ENCODE measurements around the gene RPL37A.

Gene RPL37A

DNA sequence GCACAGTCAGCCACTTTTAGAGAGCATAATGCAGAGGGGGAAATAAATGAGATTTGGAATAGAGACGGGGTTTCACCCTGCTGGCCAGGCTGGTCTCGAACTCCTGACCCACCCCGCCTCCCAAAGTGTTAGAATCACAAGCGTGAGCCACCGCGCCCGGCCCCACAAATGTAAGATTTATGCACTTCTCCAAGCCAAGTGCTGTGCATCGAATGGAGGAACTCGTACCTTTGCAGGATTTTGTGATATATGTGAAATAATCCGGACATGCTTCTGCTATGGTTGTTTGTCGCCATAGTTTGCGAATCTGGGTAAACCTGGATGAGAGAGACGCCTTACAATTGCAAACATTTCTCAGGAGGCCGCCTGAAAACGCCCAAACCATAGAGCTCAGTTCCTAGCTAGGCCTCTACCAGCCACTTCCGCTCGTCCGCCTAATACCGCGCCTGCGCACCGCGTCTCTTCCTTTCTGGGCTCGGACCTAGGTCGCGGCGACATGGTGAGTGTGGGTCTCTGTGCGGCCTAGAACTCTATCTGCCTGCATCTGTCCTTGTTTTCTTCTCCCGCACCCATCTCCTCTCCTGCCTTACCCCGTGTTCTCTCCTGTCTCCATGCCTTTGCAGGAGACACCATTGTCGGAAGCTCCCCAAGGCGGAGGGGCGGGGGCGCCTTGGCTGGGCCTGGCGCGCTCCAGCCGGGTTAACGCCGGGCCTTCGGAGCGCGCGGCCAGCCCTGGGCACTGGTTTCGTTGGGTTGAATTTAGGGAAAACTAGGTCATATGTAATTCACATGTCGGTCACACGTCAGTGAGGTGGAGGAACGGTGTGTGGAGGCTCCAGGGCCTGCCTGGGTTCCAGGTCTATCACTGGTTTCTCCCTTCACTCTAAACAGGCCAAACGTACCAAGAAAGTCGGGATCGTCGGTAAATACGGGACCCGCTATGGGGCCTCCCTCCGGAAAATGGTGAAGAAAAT, at the start of gene RPL37A:
RPL37A (plus strand) TSS at position 466 of the 974 bp plus-strand sequence; CDS start at position 497, 31 bp downstream.
- DNase-seq (ENCODE audit: low read depth): peak; percentile 87

DNA sequence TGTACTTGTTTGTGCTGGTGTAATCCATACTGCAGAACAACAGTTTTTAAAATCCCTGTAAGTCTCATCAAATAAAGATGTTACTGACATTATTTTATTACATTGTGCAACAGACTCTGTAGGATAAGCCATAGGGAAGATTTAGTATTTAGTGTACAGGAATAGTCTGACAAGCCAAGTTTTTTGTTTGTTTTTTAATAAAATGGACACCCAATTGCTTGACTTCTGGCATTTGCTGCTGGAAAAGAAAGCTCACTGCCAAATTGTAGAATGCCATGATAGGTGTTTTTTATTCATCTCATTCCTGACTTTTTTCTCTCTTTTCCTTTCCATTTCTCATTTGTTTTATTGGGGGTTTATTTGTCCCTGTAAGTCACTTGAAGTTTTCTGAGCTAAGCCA, 48.3 kb upstream of the RPL37A start:
- no peak for DNase-seq (ENCODE audit: low read depth)

DNA sequence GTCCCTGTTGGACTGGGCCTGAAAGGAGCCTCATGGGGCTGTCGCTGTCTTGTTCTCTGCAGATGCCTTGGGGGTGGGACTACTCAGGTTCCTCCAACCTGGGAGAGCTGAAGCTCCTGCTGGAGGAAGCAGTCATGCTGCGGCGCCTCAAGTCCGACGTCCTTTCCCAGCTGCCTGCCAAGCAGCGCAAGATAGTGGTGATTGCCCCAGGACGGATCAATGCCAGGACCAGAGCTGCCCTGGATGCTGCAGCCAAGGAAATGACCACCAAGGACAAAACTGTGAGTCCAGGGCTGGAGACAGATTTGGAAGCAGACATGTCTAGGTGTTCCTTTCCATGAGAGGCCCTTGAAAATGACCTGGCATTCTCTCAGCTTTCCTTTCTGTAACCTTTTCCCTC, 47.9 kb upstream of the RPL37A start:
- no peak for DNase-seq (ENCODE audit: low read depth)

DNA sequence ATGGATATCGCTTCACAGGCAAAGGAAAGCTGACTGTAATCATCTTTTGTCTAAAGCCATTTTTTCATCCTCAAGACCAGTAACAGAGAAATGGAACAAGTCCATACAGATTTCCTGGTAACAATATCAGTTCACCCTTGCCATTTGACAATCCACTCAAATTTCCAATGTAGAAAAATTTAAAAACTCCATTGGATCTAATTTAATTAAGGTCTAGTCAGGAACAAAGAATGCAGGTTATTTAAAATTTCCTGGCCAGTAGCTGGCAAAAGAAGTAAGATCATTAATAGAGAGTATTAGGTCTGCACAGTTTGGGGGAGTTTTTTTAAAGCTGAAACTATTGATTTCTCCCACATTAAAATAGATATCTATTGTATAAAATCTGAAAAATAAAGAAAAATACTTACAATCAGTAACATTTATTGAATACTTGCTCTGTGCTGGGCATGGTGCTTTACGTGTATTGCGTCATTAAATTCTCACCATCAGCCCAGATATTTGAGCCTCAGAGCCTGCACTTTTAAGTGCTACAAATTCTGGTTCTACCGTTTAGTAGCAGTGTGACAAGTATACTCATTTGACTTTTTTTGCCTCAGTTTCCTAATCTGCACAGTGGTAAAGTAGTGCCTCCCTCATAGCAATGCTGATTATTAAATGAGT, 44.6 kb upstream of the RPL37A start:
- no peak for DNase-seq (ENCODE audit: low read depth)

DNA sequence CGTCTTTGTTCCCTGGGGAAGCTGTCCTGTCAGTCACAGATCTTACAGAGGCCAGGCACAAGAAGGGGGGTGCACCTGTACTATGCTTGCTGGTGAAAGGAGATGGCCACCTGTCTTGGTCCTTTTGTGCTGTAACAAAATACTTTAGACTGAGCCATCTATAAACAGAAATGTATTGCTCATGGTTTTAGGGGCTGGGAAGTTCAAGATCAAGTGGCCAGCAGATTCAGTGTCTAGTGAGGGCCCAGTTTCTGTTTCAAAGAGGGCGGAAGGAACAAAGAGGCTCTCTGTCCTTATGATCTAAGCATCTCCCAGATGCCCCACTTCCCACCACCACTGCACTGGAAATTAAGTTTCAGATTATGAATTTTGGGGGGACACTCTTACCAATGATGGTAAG, 35.5 kb upstream of the RPL37A start:
- DNase-seq (ENCODE audit: low read depth): no peak

DNA sequence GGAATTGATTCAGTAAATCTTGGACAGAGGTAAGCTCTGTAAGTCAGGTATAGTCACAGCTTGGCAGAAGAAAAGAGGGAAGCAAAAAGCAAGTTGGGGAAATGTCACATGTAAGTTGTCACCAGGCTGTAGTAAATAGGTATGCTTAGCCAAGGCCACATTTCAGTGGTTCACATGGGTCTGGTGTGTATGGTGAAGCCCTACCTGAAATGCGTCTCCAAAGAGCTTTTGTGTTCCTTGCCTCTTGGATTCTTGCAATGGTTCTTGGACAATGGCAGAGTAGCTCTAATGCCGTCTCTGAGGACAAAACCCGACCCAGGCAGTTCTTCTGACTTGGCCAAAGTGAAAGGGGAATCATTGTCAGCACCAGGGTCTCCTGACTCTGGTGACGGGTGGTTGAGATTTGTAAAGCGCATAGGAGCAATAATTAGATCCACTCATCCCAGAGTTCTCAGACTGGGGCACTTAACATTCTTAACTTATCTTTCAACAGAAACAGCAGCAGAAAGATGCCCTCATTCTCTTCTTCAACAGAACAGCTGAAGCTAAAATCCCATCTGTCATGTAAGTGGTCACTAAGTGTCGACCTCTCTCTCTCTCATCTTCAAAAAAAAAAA, 34.4 kb upstream of the RPL37A start:
- no peak for DNase-seq (ENCODE audit: low read depth)

DNA sequence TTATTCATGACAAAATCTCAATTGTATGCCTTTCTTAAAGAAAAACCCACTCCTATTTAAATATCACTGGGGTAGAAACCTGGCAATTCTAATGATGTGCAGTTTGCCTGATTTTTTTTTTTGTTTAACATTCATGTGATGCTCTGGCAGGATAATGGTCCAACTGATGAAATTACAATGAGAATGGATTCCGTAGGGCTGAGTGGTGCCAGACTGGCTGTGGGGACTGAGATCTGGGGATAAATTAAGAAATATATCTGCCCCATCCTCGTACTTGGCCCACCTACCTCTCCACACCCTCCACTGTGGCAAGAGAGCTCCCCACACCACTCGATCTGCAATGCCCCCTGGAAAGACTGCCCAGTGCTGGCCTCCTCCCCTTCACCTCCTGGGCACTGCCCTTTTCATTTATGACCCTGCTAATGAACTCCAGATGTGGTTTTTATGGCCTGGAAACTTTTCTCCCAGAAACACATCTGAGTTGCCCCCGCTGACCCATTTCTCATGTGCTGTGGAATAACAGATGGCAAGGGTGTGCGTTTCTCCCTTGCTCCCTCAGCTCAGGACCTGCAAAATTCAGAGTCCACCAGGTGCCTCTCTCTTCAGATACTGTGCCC, 33.0 kb upstream of the RPL37A start:
- DNase-seq (ENCODE audit: low read depth): no peak

DNA sequence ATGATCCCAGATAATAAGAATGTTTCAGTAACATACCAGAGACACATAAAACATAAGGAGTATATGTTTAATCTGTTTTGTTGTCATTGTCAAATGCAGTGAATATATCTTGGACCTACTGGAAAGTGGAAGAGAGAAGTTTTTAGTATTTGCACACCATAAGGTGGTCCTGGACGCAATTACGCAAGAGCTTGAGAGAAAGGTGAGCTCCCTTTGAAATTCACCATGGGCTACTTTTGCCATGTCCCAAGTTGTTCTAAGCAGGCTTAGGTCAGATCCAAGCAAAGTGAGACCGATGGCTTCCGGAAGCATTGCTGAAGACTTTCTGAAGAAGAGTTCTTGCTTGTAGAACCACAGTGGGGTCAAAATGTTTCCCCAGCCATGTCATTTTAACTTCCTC, 30.8 kb upstream of the RPL37A start:
- DNase-seq (ENCODE audit: low read depth): no peak

DNA sequence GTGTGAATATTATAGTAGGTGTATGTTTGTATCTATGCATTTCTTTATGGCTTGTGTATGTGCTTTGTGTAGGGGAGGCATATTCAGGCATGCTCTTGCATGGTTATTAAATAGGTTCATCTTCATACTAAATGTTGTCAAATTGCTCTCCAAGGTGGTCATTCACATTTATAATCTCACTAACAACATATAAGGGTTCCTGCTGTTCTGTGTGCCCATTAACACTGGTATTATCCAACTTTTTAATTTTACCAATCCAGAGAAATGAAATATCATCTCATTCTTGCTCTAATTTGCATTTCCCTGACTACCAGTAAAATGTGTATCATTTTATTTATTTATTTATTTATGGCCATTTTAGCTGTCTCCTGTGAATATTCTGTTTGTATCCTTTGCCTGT, 29.0 kb upstream of the RPL37A start:
- no peak for DNase-seq (ENCODE audit: low read depth)

DNA sequence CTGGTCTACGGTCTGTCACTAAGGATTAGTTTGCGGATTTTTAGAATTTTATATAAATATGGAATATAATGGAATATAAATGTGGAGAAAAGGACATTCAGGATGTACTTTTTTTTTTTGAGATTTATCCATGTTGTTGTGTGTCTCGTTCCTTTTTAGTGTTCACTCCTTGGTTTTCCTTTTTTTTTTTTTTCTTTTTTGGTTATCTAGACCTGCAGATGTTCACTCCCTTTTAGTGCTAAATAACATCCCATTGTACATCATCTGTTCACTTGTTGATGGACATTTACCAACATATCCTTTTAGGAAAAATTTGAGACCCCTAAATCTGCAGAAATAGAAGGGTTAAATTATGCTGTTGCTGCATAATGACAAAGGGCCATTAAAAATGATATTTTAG, 25.5 kb upstream of the RPL37A start:
- no peak for DNase-seq (ENCODE audit: low read depth)

DNA sequence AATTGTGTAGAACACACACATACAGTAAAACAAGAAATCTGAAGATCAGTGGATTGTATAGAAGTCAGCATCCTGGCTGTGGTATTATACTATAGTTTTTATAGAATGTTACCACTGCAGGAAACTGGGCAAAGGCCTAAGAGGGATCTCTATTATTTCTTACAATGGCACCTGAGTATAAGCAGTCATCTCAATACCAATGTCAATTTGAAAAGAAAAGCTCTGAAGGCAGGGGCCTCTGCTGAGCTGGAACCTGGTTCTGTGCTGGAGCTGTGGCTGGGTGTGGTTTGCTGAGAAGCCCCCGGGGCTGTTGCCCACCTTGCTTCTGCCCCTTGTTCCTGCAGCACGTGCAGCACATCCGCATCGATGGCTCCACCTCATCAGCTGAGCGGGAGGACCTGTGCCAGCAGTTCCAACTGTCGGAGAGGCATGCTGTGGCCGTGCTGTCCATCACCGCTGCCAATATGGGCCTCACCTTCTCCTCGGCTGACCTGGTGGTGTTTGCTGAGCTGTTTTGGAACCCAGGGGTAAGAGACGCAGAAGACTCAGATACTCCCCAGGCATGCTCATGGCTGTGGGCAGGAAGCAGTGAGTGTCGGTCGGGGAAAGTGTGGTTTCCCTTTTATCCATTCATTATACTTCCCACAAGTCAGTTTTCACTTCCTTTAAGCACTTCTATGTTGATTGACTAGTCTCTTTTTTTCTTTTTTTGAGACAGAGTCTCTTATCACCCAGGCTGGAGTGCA, 23.5 kb upstream of the RPL37A start:
- DNase-seq (ENCODE audit: low read depth): no peak

DNA sequence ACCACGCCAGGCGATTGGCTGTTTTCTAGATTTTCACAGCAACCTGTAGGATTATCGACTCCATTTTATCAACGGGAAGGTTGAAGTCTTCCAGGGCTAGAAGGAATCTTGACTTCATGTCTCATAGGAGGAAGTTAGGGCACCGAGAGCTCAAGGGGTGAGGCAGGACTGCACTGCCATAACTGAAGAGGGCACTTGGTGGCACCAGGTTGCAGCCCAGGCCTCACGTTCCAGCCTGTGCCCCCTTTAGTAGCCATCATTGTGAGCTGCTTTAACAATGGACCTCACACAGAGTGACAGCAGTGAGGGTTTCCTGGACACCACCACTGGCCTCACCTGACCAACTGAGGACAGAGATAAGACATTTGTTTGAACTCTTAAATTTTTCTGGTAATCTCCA, 22.9 kb upstream of the RPL37A start:
- DNase-seq (ENCODE audit: low read depth): no peak

DNA sequence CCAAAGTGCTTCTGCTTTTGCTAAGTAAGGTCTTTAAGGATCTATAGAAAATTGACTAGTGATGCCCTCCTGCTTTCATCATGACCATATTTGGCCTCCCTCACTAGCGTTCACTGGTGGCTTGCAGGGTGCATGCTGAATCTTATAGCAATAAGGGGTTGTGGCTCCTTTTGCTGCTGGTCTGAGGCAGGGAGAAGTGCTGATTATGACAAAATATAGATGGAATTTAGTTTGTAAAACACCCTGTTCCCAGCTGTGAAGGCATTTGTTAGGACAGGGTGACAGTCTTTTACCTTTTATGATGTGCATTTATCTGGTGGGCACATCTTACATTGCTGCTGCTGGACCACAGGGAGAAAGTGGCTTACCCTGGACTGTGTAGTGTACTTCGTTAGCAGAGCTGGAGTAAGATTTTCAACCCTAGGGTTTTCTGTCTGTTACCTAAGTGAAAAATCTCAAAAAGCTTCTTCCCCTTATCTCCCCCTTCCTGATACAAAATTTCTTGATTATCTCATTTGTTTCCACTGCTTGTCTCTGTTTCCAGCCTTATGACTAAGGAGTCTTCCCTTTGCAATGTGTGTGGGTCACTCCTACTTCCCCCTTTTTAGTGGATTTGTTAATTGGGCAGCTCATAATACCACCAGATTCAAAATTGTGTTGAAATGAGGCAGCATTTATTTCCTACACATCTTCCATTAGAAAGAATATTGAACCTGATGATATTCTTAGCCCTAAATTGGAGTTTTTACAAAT, 21.2 kb upstream of the RPL37A start:
- DNase-seq (ENCODE audit: low read depth): no peak

DNA sequence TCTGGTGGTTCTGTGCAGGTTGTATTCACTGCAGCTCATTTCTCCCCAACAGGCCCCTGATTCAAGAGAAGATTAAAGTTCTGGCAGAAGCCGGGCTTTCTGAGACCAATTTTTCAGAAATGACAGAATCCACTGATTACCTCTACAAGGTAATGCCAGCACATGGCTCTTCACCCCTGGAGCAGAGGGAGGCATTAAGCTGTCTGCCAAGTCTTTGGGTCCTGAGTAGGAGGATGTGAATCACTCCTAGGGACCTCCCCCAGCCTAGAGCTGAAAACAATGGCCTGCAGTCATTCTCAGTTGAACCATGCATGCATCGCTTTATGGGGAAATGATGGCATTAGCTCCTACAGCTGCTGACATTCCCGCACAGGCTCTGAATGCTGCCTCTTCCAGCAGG, 20.5 kb upstream of the RPL37A start:
- DNase-seq (ENCODE audit: low read depth): no peak

DNA sequence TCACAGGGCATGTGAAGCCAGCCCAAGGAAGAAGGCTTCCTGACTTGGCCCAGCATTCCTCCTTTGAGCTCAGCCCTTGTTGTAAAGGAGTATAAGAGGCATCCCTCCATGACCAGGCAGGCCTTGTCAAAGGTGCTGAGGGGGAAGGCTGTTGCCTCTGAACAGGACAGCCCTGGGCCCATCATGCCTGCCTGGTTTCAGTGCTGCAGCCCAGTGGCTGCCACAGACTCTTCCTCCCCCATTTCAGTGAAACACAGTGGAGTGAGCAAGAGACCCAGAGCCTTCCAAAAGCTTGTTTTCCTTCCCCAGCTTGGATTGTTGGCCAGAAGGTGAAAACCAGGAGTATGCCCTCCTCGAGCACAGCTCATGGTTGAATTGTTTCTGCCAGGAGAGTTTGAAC, 19.9 kb upstream of the RPL37A start:
- no peak for DNase-seq (ENCODE audit: low read depth)

DNA sequence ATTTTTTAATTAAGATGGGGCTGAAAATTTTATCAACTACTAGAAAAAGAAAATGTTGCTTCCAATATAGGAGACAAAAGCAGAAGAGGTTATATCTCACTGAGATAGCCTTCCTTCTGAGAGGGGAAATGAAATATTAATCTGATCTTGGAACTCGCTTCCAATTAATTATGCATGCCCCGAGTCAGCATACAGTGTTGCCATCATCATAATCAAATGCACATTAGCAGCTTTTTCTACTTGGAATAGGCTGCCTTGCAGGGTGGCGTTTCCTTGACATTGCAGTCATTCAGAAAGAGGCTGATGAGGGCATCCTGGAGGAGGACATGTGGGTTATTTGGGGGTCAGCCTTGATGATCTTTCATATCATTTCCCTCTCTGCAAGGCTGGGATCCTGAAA, 18.4 kb upstream of the RPL37A start:
- no peak for DNase-seq (ENCODE audit: low read depth)

DNA sequence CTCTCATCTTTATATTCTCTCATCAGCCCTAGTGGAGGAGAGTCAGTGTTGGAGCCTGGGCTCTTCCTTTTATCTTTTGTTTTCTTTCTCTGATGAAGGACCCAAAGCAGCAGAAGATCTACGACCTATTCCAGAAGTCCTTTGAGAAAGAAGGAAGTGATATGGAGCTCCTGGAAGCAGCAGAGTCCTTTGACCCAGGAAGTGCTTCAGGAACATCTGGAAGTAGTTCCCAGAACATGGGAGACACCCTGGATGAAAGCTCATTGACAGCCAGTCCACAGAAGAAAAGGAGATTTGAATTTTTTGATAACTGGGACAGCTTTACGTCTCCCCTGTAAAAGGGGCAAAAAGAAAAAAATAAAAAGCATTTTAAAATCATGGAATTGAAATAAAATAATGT, 16.0 kb upstream of the RPL37A start:
- no peak for DNase-seq (ENCODE audit: low read depth)

DNA sequence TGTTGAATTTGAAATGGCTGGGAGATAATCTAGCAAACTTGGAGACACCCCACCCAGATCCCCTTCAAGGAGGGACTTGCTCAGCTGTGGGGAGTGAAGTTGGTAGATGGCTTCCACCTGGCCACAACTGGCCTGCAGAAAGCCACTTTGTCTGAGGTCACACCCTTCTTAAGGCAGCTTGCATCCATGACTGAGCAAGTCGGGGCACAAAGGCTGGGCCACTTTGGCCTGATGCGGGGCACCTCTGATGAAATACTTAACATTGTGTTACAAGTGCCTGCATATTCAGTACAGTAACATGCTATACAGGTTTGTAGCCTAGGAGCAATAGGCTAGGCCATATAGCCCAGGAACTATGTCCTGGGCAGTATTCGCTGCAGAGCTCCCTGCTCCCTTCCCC, 13.4 kb upstream of the RPL37A start:
- DNase-seq (ENCODE audit: low read depth): no peak

DNA sequence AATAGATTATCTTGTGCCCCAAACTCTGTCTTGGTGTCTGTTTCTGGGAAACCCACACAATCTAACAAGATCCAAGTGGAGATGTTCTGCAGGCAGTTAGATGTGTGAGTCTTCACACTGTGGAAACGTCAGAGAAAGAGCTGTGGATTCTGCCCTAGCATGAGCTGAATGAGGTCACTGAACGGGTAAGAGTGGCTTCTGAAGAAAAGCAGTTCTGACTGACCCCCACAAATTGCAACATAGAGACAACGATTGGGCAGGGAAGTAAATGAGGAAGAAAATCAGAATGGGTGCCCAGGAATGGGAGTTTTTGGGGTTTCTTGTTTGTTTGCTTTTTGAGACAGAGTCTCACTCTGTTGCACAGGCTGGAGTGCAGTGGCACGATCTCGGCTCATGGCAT, 12.9 kb upstream of the RPL37A start:
- DNase-seq (ENCODE audit: low read depth): no peak

DNA sequence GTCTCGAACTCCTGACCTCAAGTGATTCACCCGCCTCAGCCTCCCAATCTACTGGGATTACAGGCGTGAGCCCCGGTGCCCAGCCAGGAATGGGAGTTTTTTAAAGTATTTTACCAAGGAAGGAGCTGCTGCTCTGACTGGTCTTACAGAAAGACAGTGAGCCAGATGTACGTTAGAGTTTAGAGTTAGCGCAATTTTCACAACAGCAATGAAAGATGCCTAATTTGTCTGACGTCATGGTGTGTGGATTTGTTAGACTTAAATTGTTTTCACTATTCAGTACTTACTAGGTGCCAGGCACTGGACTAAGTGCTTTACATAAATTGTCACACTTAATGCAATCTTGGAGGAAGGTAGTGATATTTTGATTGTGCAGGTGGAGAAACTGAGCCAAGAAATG, 12.4 kb upstream of the RPL37A start:
- no peak for DNase-seq (ENCODE audit: low read depth)

DNA sequence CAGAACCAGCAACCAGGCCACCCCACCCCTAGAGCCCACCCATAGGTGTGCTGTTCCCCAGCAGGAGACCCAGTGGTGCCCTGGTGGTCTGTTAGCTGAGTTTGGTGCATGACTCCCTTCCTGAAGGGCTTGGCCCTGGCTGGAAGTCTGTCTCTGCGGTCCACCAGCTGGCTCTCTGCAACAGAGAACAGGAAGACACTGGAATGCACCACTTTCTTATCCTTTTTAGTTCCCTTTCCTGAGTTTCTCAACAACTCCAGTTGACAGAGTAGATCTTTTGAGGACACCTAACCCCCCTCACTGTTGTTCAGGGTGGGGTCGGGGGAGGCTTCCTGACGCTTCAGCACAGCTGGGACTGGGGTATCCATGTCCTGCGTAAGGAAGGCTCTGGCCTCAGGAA, 11.9 kb upstream of the RPL37A start:
- no peak for DNase-seq (ENCODE audit: low read depth)
